Stimulated activated CD4-positive, alpha-beta T cell treated with anti-CD3 and anti-CD28 coated beads, Interleukin-12 subunit alpha, Interleukin-12 subunit beta, amount 100 ng/mL, for 4 hours (primary cell): ENCODE measurements around the gene KRT85.
"Not testable (repeated sequence)": the region's sequence is repeated elsewhere in the genome, so short reads cannot be mapped to it uniquely, and the experiment has no call there.

ENCODE experiments used
- DNase-seq: peaks from one replicate; pipeline ENCODE4 v3.0.0-alpha.2; 2020

The KRT85 gene

GRCh38 chr12:52366738-52367485 lies at the start of gene KRT85:
TSS of gene KRT85 (minus strand) at chr12:52367481. CDS start at chr12:52367405, 76 bp downstream.
- DNase-seq = no peak

GRCh38 chr12:52416795-52417194 lies 49.5 kb upstream of the KRT85 start:
- DNase-seq = no peak

- no peak for DNase-seq
Observed at GRCh38 chr12:52415870-52416750, 48.8 kb upstream of the KRT85 start.

- no peak for DNase-seq
Observed at GRCh38 chr12:52414936-52415335, 47.7 kb upstream of the KRT85 start.

GRCh38 chr12:52413782-52414345 lies 46.6 kb upstream of the KRT85 start:
- DNase-seq = no peak

GRCh38 chr12:52413202-52413601 lies 45.9 kb upstream of the KRT85 start:
- no peak for DNase-seq

- no peak for DNase-seq
Observed at GRCh38 chr12:52411815-52412214, 44.5 kb upstream of the KRT85 start.

- DNase-seq = not testable (repeated sequence)
Observed at GRCh38 chr12:52410589-52411248, 43.4 kb upstream of the KRT85 start.

GRCh38 chr12:52407918-52408317 lies 40.6 kb upstream of the KRT85 start:
- DNase-seq = no peak

GRCh38 chr12:52405922-52406385 lies 38.7 kb upstream of the KRT85 start, which contains the start of gene KRT82:
TSS of gene KRT82 (minus strand) at chr12:52406335. CDS start at chr12:52406277, 58 bp downstream.
- DNase-seq = no peak

GRCh38 chr12:52404951-52405350 lies 37.7 kb upstream of the KRT85 start:
- no peak for DNase-seq

GRCh38 chr12:52403561-52403960 lies 36.3 kb upstream of the KRT85 start:
- DNase-seq = no peak

- DNase-seq = no peak
Observed at GRCh38 chr12:52402873-52403540, 35.7 kb upstream of the KRT85 start.

- no peak for DNase-seq
Observed at GRCh38 chr12:52402377-52402776, 35.1 kb upstream of the KRT85 start.

- DNase-seq = no peak
Observed at GRCh38 chr12:52401926-52402325, 34.6 kb upstream of the KRT85 start.

GRCh38 chr12:52401526-52401925 lies 34.2 kb upstream of the KRT85 start:
- DNase-seq = no peak

GRCh38 chr12:52400906-52401305 lies 33.6 kb upstream of the KRT85 start:
- DNase-seq = no peak

- DNase-seq = no peak
Observed at GRCh38 chr12:52399756-52400155, 32.5 kb upstream of the KRT85 start.

- DNase-seq = no peak
Observed at GRCh38 chr12:52398176-52398575, 30.9 kb upstream of the KRT85 start.

- DNase-seq = no peak
Observed at GRCh38 chr12:52396656-52397055, 29.4 kb upstream of the KRT85 start.

GRCh38 chr12:52395761-52396434 lies 28.6 kb upstream of the KRT85 start:
- DNase-seq = no peak
